Urothelium cell line (cell line): Measurements from ENCODE around the gene LMO1.
A peak's percentile ranks its signal among the peaks of the same experiment; 100 is the strongest.

Source experiments
- DNase-seq: peaks from one replicate; pipeline ENCODE4 v3.0.0; 2011; ENCODE audit warnings: low spot score, mixed read lengths
- FAIRE-seq: peaks from 2 replicates; lab custom pipeline; 2011; peaks lifted over from hg19 to GRCh38; lab: Jason Lieb, UNC

LMO1 gene

DNA sequence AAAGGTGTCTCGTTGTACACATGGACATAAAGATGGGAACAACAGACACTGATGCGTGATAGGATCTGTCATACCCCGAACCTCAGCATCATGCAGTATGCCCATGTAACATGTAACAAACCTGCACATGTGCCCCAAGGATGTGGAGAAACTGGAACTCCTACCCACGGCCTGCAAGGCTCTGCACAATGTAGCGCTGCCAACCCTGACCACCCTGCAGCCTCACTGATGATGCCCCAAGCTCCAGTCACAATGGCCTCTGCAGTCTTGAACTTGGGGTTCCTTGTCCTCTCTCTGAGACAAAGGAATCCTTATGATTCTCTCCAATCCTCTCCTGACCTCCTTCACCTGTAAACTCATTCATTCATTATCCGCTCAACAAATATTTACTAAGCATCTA lies 14.2 kb downstream of the LMO1 start:
- FAIRE-seq = no peak
- no peak for DNase-seq

DNA sequence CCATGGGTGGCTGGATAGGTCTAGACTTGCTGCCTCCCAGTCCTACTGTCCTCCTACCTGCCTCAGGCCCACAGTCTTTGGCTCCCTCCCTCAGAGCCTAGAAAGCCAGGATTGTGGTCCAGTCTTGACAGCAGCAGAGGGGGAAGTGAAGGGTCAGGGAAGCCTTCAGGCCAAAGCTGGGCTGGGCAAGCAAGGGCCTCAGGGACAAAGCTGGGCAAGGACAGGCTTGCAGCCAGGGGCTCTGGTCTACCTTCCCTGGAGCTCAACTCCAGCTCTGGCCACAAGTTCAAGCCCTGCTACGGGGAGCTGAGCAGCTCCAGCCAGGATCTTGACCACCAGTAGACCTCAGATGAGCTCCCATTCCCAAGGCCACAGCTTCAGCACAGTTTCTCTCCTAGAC lies 14.9 kb downstream of the LMO1 start:
- FAIRE-seq (no peak), DNase-seq (no peak)

DNA sequence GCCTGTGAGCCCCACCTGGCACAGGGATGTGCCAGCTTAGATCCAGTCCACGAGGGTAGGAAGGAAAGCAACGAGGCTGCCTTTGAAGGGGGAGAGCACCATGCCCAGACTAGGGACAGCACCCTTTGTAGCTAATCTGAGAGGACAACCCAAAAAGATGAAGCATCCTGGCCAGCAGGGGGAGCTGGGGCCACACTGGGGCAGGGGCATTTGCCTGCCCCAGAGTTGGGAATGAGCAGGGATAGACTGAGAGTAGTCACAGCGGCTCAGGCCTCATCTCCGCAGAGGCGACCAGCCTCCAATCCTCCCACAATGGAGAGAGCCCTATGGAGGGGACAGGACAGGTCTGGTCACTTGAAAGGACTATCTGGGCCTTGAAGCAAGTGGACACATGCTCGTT lies 16.4 kb downstream of the LMO1 start:
- FAIRE-seq (no peak), DNase-seq (peak; percentile 27)

DNA sequence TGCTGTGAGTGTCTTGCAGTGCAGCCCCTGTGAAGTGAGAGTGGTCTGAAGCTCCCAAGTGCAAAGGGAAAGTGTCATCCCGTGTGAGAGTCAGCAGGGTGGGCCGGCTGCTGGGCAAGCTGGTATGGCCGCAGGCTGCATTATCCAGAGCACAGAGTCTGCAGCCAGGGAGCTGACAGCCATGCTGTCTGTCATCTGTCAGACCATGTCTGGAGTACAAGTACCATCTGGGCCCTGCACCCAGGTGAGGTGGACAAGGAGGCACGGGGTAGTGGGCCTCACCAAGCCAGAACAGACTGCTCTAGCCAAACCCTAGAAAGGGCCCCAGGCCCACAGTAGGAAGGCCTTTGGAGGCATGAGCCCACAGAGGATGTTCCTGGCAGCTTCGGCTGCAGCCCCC lies 20.2 kb downstream of the LMO1 start:
- FAIRE-seq = no peak

DNA sequence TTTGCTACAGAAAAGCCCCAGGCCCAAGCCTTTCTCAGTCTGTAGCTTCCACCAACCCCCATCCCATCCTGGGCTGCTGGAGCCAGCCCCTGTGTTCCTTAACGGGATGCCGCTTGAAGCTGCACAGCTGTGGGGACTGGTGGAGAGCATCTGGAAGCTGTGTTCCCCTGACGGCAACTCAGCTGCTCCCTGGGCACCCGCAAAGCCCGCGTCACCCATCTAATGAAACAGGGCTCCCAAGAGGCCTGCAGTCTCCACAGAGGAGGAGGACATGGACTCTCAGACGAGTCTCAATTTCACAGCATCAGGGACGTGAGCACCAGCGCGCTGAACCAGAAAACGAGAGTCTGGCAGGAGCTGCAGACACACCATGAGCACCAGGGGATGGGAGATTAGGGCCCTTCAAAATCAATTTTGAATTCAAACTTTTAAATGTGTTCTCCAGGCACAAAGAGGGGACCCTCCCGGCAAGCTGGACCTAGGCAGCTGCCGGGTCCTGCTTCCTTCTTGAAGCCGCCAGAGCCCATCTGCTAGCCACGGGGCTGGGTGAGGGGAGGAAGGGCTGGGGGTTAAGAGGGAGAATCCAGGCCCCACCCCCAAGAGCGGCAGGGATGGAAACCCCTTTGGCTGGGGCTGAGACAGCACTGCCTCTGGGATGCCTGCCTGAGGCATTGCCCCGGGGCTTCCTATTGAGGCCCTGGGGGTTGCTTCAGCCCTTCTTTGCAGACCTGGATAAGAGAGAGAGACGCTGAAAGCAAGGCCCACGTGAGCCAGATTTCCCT lies 21.0 kb downstream of the LMO1 start:
- DNase-seq = no peak
- FAIRE-seq = no peak

More for the DNA sequence above, 20.2 kb downstream of the LMO1 start:
- no peak for DNase-seq

DNA sequence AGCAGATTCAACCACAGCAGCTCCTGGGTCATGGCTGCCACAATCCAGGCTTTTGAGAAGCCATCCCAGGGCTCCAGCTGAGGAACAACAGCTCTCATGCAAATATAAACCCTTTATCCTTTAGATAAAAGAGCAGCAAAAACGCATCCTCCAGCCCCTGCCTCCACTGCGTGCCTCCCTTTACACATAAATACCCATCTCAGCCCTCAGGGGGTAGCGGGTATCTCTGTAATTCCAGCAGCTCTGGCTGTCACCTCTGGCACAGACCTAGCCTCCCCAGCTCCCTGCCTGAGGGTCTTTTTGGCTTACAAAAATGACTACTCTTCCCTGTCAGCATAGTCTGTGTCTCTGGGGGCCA lies 21.6 kb downstream of the LMO1 start:
- no peak for FAIRE-seq
- no peak for DNase-seq

DNA sequence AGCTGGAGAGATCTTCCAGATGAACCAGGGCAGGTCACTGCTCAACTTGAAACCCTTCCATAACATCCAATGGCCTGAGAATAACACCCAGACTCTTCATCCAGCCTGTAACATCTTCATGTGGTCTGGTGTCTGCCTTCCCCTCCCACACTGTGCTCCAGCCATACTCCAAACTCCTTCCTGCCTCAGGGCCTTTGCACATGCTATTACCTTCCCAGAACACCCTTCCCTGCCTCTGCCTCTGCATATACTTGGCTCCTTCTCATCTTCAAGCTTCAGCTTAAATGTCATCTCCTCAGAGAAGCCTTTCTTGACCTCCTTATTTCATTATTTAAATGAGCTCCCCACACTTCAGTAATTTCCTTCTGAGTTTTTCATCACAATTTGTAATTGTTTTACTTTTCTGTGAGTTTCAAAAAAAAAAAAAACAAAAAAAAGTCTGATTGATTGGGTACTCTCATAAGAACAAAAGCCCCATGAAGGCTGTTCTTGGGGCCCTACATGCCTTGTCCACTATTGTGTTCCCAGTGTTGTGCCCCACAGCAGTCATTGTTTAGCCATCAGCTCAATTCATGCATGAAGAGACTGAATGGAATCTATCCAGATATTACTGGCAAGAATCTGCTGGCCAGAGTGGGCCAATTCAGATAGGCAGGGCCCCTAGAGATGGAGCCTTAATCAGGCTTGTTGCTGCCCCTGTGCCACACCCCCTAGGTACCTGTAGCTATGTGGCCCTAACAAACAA lies 22.1 kb downstream of the LMO1 start:
- FAIRE-seq (no peak), DNase-seq (no peak)

DNA sequence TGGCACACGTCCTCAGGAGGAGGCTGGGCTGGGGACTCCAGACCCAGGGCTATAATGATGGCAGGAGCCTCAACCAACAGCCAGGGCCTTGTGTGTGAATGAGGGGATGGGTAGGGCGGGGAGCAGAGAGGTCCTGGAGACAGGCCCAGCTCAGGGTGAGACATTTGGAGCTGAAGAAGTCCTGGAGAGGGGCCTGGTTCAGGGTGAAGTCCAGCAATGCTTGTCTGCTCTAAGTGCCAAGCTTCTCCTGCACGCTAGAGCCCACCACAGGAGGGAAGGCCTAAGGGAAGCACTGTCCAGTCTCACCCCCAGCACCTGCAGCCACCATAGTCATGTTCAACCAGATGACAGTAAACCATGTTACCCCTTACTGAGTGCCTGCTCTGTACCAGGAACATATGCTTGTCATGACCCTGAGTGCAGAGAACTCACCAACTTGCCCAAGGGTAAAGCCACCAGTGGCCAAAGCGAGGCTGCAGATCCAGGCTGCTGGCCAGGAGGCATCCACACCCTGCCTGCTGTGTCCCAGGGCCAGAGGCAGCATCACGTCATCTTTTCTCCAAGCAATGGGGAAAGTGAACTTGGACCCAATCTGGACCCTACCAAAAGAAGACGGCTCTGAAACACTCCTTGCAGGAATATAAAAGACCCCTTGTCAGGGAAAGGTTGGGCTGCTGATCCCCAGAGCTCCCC lies 24.0 kb downstream of the LMO1 start:
- FAIRE-seq (no peak), DNase-seq (no peak)

DNA sequence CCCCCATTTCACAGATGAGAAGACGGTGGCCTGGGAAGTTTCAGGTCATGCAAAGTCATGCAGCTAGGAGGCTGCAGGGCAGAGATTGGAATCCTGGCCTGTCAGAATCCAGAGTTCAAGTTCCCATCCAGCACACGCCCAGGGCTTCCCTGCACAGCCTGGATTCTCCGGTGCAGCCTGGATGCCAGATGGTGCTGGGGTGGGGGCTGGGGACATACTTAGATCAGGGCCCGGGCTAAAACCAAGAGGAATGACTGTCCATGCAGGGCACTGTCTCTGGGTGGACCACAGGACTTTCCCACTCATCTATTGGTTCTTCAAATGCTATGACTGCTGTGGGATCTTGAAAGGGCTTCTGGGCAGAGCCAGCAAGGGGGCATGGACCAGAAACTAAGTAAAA lies 24.6 kb downstream of the LMO1 start:
- FAIRE-seq = no peak
- no peak for DNase-seq

DNA sequence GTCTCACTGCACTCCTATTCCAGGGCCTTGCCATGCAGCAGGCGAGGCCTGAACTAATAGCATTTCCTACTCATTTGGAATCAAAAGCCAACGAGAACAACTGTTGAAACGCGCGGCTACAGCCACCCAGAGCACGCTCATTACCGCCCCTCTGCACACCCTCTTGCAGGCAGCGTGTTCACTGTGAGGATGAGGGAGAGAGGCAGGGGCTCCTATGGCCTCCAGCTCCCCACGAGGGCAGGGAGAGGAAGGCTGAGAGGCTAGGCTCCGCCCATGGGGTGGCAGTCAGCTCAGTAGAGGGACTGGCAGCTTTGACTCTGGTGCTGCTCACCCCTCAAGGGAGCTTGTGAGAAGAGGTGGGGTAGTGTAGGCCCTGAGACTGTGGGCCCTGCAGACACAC lies 26.2 kb downstream of the LMO1 start:
- FAIRE-seq (no peak), DNase-seq (no peak)

DNA sequence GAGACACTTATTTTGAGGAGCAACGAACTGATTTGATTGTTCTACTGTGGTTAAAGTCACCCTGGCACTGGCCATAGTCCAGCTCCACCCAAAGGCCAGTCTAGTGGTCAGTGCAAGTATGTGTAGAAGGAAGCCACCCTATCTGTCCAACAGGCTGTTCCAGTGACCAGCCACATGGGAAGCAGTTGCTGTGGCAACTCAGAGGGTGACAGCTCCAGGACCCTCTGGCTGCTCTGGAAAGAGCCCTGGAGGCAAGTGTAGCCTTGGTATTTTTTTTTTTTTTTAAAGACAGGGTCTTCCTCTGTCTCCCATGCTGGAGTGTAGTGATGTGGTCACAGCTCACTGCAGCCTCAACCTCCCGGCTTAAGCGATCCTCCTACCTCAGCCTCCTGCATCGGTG lies 27.8 kb downstream of the LMO1 start:
- DNase-seq (no peak), FAIRE-seq (no peak)

DNA sequence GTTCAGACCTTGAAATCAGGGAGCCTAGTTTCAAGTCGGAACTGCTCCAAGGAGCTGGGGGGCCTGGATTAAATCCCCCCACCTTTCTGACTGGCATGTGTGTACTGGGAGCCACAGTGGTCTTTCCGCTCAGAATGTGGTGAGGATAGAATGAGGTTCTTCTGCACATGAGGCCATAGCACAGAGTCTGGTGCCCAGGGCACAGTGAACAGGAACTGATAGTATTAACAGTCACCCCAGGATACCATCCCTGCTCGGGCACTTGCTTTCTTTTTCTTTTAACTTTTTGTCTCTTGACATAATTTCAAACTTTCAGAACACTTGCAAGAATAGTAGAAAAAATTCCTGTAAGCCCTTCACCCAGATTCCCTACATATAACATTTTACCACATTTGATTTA lies 28.8 kb downstream of the LMO1 start:
- DNase-seq (no peak), FAIRE-seq (no peak)

DNA sequence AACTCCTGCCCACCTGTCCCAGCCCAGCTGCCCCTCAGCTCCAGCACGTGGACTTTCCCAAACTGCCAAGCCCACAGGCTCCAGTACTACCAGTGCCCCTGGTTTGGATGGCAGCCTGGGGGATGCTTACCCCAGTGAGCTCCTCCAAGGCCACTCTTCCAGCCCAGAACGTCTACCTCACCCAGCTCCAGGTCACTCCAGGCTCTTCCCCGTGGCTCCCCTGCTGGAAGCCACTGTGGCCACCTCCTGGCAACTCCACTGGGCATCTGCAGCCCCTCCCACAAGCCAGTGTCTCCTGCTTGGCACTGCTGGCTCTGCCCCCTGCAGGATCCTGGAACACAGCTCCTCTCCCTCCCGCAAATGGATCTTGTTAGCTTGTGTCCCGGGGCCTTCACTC lies 29.3 kb downstream of the LMO1 start:
- DNase-seq (peak; percentile 72), FAIRE-seq (peak; percentile 46)

DNA sequence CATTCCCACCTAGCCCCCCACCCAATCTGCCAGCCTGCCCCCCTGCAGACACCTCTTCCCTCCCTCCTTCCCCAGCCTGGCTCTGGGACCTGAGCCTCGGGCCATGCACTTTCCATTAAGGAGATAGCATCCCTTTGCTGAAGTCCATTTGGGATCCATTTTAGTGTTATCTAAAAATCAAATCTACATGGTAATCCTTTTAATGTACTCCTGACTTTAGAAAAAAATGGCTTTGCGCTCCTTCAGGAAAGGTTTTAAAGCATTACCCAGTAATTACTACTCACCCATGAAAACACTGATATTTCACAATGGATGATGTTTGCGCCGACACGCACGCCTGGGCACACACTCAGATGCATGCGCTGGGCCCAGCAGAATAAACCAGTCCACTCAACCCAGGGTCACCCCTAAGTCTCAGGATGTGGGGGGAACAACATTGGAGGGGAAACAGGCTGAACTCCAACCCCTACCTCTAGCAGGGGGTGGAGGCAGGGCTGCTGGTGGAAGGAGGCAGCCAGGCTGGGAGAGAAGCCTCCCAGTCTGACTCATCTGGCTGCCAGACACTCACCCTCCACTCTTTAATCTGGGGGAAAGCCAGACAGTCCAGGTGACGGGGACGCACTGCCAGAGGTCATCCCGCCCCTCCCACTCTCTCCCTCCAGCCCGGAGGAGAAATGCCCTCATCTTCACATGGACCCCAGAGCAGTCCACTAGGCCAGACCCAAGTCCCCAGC lies 29.8 kb downstream of the LMO1 start:
- peak; percentile 92 for DNase-seq
- FAIRE-seq = peak; percentile 97

DNA sequence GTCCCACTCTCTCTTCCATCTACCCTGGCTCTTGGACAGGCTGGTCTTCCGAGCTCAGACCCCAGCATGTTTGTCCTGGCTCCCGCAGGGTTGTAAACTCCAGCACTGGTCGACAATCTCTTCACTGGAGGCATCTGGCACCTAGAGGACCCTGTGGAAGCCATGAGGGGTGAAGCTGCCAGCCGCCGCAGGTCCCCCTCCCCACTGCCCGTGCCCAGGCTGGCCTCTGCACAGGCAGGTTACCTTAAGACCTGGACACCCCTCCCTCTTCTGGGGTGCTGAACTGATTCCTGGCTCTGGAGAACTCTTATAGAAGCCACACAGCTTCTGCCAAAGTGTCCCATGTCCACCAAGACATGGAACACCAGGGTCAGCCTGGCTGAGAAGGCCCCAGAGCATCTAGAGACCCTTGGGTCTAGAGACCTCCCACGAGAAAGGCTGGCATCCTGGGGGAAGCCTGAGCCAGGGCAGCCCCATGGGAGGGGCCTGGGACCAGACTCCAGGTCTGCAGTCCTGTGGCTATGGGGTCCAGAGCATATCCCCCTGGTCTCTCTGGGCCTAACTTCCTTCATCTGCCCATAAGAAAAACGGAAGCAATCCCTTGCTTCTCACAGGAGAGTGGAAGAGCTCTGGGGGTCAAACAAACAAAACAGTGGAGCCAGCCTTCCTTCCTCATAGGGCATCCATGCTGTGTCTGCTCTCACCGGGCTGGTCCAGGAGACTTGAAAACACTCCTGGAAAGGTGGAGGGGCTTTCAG lies 30.6 kb downstream of the LMO1 start:
- FAIRE-seq (no peak), DNase-seq (no peak)

DNA sequence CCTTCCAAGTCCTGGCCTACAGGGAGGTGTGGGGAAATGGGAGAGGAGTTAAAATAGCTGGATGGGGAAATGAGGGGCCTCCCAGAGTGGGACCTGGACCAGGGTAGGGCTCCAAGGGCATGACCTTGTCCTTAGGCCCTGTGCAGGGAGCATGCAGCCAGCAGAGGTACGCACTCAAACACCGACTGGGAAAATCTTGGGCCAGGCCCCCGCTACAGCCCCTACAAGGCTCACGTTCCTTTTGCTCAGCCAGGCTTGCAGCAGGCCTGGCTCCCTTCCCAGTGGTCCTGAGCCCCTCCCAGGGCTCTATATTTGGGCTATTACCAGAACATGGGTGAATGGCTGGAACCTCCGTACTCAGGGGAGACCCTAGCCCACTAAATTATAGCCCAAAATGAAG lies 31.3 kb downstream of the LMO1 start:
- DNase-seq = no peak
- FAIRE-seq = no peak

DNA sequence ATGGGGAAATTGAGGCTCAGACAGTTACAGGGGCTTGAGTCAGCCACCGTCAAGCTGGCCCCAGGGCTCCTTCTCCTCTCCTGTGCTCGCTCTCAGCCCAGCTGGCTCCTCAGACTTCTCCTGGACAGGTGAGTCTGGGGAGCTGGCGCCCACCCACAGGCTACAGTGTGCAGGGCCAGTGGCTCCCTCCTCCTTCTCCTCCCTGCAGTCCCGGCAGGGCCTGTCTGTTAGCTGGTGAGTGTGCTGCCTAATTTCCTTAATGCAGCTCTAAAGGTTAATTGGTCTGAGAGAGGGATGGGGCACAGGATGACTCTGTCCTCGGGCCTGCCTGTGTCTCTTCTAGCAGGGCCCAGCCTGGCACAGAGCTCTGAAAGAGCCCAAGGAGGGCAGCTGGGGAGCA lies 31.7 kb downstream of the LMO1 start:
- no peak for DNase-seq
- FAIRE-seq = no peak

DNA sequence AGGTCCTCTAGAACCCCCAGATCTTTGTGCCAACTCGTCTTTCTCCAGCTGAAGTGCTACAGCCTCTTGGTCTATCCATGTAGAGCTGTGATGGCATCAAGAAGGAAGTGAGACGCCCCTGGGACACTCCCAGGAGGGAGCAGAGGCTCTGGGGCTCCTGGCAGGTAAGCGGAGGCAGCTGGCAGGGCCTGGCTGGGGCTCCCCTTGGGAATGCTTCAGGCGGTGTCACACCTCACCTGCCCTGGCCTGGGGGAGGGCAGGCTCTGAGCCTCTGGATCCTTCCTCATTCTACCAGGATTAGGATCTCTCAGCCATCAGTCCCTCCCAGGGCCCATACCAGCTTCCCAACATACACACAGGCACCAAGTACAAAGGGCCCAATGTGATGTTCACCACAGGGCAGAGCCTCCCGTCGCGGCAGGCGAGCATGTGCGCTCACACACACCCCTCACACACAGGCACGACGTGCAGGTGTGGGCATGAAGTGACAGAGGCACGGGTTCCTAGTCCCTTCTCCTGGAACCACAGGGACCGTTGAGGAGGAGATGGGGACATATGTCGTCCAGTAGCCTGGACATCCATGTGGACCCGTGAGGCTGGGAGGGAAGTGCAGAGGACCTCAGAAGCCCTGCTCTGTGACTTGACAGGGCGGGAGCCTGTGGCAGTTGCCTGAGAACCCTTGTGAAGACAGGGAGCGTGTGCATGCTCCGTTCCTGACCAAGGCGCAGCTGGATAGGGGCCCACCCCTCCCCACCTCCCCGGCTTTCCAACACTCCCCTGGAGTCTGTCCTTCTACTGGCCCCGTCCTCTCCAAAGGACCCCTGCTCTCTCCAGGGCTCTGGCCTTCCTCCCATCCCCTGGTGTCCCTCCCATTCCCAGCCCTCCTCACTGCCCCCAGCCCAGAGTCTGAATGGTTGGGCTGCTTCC lies 32.5 kb downstream of the LMO1 start:
- DNase-seq (no peak), FAIRE-seq (no peak)

DNA sequence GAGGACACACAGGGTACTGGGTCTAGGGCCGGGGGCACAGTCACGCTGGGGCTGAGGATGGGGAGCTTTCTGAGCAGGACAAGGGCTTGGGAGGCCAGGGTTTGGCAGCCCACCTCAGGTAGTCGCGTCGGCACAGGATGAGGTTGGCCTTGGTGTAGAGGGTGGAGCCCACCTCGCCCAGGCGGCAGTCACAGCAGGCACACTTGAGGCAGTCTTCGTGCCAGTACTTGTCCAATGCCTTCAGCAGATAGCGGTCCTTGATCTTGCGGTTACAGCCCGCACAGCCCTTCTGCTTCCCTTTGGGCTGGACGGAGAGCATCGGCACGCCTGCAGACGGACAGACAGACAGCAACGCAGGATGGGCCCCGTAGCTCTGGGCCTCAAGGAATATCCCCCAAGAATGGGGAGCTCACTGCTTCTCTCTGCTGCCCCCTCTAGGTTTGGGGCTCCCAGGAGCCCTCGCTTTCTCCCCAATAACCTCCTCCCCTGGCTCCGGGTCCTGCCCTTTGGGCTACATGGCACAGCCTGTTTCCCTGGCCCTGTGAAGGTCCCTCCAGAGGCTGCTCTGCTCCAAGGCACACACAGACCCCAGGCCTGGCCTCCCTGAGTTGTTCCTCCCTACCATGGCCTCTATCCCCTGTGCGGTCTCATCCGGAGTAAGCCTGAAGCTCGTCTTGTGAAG lies 33.4 kb downstream of the LMO1 start:
- no peak for FAIRE-seq
- no peak for DNase-seq
